ENCODE measurements around the gene ARVCF. TPM values are rescaled to one million over a fixed set of nuclear protein-coding genes. Genes with fewer than 3 reads are reported as not detected.

The ARVCF gene, protein sequence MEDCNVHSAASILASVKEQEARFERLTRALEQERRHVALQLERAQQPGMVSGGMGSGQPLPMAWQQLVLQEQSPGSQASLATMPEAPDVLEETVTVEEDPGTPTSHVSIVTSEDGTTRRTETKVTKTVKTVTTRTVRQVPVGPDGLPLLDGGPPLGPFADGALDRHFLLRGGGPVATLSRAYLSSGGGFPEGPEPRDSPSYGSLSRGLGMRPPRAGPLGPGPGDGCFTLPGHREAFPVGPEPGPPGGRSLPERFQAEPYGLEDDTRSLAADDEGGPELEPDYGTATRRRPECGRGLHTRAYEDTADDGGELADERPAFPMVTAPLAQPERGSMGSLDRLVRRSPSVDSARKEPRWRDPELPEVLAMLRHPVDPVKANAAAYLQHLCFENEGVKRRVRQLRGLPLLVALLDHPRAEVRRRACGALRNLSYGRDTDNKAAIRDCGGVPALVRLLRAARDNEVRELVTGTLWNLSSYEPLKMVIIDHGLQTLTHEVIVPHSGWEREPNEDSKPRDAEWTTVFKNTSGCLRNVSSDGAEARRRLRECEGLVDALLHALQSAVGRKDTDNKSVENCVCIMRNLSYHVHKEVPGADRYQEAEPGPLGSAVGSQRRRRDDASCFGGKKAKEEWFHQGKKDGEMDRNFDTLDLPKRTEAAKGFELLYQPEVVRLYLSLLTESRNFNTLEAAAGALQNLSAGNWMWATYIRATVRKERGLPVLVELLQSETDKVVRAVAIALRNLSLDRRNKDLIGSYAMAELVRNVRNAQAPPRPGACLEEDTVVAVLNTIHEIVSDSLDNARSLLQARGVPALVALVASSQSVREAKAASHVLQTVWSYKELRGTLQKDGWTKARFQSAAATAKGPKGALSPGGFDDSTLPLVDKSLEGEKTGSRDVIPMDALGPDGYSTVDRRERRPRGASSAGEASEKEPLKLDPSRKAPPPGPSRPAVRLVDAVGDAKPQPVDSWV
- 8.5 and 30.1 TPM in 2 replicates for total RNA-seq

DNA sequence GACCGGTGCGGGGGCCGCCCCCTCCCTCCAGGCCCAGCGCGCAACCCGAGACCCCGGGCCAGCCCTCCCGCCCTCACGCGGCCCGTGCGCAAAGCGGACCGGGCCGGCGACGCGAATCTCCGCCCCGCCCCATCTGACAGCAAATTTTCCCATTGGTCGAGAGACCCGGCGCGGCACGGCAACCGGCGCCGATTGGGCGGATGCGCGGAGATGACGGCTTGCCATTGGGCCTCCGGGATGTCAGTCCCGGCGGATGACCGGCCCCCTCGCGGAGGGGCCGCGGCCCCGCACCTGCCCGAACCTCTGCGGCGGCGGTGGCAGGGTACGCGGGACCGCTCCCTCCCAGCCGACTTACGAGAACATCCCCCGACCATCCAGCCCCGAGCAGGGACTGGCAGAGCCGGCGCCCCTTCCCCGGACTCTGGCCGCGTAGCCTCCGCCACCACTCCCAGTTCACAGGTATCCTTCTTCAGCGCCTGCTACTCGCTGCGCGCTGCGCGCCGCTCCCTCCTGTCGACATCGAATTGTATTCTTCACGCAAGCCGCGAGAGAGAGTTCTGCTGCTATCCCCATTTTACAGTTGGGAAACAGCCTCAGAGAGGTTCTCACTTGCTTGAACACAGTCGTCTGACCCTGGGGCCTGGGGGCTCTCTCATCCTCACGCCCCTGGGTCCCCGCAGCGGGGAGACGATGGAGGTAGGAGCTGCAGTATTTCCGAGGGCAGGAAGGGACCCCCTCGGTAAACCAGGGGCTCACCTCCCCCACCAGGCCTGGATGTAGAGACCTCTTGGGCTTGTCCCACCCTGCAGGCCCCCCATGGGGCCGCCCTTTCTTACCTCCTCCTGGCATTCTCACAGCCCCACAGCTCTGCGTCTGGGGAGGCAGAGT, at the start of gene ARVCF:
TSS of gene ARVCF (minus strand) at position 90 of the 888 bp plus-strand sequence. CDS start 26,029 bp downstream, outside the sequence.

DNA sequence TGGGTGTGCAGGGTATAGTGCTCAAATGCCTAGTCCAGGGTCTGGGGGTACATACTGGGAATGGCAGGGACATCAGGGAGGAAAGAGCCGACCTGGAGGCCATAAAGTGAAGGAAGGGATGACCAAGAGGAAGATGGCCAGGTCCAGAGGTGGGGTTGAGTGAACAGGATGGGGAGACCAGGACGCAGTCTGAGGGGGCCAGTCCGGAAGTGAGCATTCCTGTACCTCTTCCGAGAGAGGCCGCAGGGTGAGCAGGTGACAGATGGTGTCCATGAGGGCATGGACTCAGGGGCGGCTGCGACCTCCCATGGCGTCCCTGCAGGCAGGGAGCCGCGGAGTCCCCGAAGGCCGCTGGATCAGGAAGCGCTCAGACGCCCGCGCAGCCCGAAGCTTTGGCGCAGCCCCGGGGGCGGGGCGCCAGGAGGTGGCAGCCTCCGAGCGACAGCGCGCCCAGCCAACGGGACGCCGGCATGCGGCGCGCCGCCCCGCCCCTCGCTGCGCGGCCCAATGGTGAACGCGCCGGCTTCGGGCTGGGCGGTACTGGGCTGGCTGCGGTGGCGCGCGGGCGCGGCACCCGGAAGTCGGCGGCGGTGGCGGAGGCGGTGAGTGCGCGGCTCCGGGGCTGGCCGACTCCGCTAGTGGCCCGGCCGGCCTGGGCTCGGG, 4.0 kb upstream of the ARVCF start, which contains the start of gene TANGO2:
TSS of gene TANGO2 (plus strand) at position 578 of the 663 bp plus-strand sequence. CDS start 15,689 bp downstream, outside the sequence.

DNA sequence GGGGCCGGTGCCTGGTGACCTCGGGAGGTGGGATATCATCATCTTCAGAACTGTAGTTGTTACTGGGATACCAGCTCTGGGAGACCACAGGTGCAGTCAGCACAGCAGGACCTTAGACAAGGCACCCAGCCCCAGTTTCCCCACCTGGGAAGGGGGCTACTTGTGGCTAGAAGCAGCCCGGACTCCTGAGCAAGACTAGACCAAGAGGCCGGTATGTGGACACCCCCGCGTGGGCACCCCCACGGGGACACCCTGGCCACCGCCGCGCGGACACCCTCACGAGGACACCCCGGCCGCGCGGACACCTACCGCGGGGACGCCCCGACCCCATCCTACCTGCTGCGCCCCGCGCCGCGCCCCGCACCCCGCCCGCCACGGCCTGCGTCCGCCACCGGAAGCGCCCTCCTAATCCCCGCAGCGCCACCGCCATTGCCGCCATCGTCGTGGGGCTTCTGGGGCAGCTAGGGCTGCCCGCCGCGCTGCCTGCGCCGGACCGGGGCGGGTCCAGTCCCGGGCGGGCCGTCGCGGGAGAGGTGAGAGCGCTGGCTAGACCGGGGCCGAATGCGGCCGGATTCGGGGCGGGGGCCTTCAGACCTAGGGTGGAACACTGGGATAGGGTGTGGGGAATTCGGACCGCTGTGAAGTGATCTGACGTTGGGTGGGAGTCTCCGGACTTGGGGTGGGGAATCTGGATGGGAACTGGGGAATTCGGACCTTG, 75.1 kb downstream of the ARVCF start, which contains the start of the genes COMT and TXNRD2:
TSS of gene COMT (plus strand) at position 408 of the 718 bp plus-strand sequence. CDS start 20,755 bp downstream, outside the sequence.
TSS of gene TXNRD2 (minus strand) at position 454 of the 718 bp plus-strand sequence. CDS start at position 439, 15 bp downstream.

Other genes starting within 250 kb of the ARVCF start
- 7.9 TPM in 2 replicates for gene GNB1L, start 161.9 kb downstream of the ARVCF start, total RNA-seq
- 13.3 and 16.4 TPM in 2 replicates for gene RTL10, start 161.9 kb downstream of the ARVCF start, total RNA-seq
- gene COMT, start 75.1 kb downstream of the ARVCF start, total RNA-seq = 359 and 409 TPM in 2 replicates
- 19.2 and 19.3 TPM in 2 replicates for gene TXNRD2, start 75.0 kb downstream of the ARVCF start, total RNA-seq
- 59.6 and 80.3 TPM in 2 replicates for gene TANGO2, start 4.3 kb upstream of the ARVCF start, total RNA-seq
- gene DGCR8, start 63.4 kb upstream of the ARVCF start, total RNA-seq = 27.7 and 38.1 TPM in 2 replicates
- 76.2 and 79.3 TPM in 2 replicates for gene RANBP1, start 99.3 kb upstream of the ARVCF start, total RNA-seq
- gene TRMT2A, start 100.4 kb upstream of the ARVCF start, total RNA-seq = 44.6 and 63.3 TPM in 2 replicates
- gene ZDHHC8, start 115.0 kb upstream of the ARVCF start, total RNA-seq = 17.7 and 46.3 TPM in 2 replicates
- gene CCDC188, start 134.2 kb upstream of the ARVCF start, total RNA-seq = 1.2 and 2.7 TPM in 2 replicates